ENCODE measurements around the gene EHMT1.
"Not testable (repeated sequence)": the region's sequence is repeated elsewhere in the genome, so short reads cannot be mapped to it uniquely, and the experiment has no call there.

The EHMT1 gene

GRCh38 chr9:137725598-137725997 lies 106.8 kb downstream of the EHMT1 start:
- Mint-ChIP-seq H3K4me1 (peaks cover 10% of the 10 kb centered on the region), H3K9me3 (peaks cover 22% of the 10 kb centered on the region), H3K27ac (no peak overlapping the region), H3K27me3 (ENCODE audit: low read depth) (no peaks in the 10 kb centered on the region), H3K4me3 (no peak overlapping the region), H3K36me3 (ENCODE audit: low read depth) (peaks cover 75% of the 10 kb centered on the region)
- no peak for TF ChIP-seq CTCF (IDR thresholded peaks at IDR 0.05; ENCODE audit: unreplicated experiment in 3 of 3)

GRCh38 chr9:137726336-137726735 lies 107.5 kb downstream of the EHMT1 start:
- peaks cover 10% of the 10 kb centered on the region for H3K4me1 Mint-ChIP-seq
- peaks cover 28% of the 10 kb centered on the region for H3K9me3 Mint-ChIP-seq
- H3K27ac Mint-ChIP-seq; H3K27me3 Mint-ChIP-seq (ENCODE audit: low read depth); H3K4me3 Mint-ChIP-seq: not testable (repeated sequence)
- peaks cover 77% of the 10 kb centered on the region for H3K36me3 Mint-ChIP-seq (ENCODE audit: low read depth)

DNA sequence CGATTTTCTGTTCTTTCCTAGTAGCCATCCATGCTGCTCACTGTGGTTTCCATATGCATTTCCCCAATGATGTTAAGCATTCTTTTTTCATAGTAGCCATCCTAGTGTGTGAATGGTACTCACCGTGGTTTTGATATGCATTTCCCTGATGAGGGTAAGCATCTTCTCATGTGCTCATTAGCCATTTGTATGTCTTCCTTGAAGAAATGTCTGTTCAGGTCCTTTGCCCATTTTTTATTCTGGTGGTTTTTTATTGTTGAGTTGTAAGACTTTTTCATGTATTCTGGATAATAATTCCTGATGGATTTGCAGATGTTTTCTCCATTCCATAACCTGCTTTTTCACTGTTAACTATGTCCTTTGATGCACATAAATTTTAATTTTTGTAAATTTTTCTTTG lies 108.0 kb downstream of the EHMT1 start:
- Mint-ChIP-seq H3K27ac (no peak overlapping the region), H3K36me3 (ENCODE audit: low read depth) (peaks cover 77% of the 10 kb centered on the region), H3K4me3 (no peak overlapping the region), H3K9me3 (peaks cover 28% of the 10 kb centered on the region), H3K27me3 (ENCODE audit: low read depth) (no peaks in the 10 kb centered on the region), H3K4me1 (peaks cover 6% of the 10 kb centered on the region)
- TF ChIP-seq CTCF (IDR thresholded peaks at IDR 0.05; ENCODE audit: unreplicated experiment in 3 of 3), result no peak

GRCh38 chr9:137727716-137728115 lies 108.9 kb downstream of the EHMT1 start:
- Mint-ChIP-seq H3K36me3 (ENCODE audit: low read depth) (peaks cover 81% of the 10 kb centered on the region), H3K4me3 (no peak overlapping the region), H3K27ac (no peak overlapping the region), H3K27me3 (ENCODE audit: low read depth) (no peaks in the 10 kb centered on the region), H3K4me1 (no peaks in the 10 kb centered on the region), H3K9me3 (peaks cover 33% of the 10 kb centered on the region)
- TF ChIP-seq CTCF (IDR thresholded peaks at IDR 0.05; ENCODE audit: unreplicated experiment in 3 of 3), result no peak

GRCh38 chr9:137728444-137729311 lies 109.9 kb downstream of the EHMT1 start:
- no peaks in the 10 kb centered on the region for H3K4me1 Mint-ChIP-seq
- peaks cover 90% of the 10 kb centered on the region for H3K36me3 Mint-ChIP-seq (ENCODE audit: low read depth)
- no peak for TF ChIP-seq CTCF (IDR thresholded peaks at IDR 0.05; ENCODE audit: unreplicated experiment in 3 of 3)
- peaks cover 42% of the 10 kb centered on the region for H3K9me3 Mint-ChIP-seq
- no peak overlapping the region for H3K27ac Mint-ChIP-seq
- no peaks in the 10 kb centered on the region for H3K27me3 Mint-ChIP-seq (ENCODE audit: low read depth)
- H3K4me3 Mint-ChIP-seq, result no peak overlapping the region

GRCh38 chr9:137731216-137731946 lies 112.6 kb downstream of the EHMT1 start:
- H3K27ac Mint-ChIP-seq, result no peak overlapping the region
- H3K36me3 Mint-ChIP-seq (ENCODE audit: low read depth), result peaks cover 96% of the 10 kb centered on the region
- no peaks in the 10 kb centered on the region for H3K4me1 Mint-ChIP-seq
- H3K4me3 Mint-ChIP-seq, result no peak overlapping the region
- no peaks in the 10 kb centered on the region for H3K27me3 Mint-ChIP-seq (ENCODE audit: low read depth)
- peaks cover 49% of the 10 kb centered on the region for H3K9me3 Mint-ChIP-seq
- TF ChIP-seq CTCF (IDR thresholded peaks at IDR 0.05; ENCODE audit: unreplicated experiment in 3 of 3), result no peak
